ENCODE data around the gene YPEL3.

GRCh38 chr16:30094541-30095165 lies 1.4 kb downstream of the YPEL3 start:
- no peak for TF ChIP-seq CTCF (IDR thresholded peaks at IDR 0.05)
- no peak for TF ChIP-seq ELK1 (IDR thresholded peaks at IDR 0.05; ENCODE audit: low read depth, low read length)
- TF ChIP-seq GATA3 (IDR thresholded peaks at IDR 0.05; ENCODE audit: borderline replicate concordance): no peak
- no peak for TF ChIP-seq POLR2A (IDR thresholded peaks at IDR 0.05; ENCODE audit: low read length)
- no peak for TF ChIP-seq MAX (IDR thresholded peaks at IDR 0.05)
- no peak for TF ChIP-seq RNF2 (IDR thresholded peaks at IDR 0.05; ENCODE audit: borderline replicate concordance, low read depth)
- TF ChIP-seq EP300 (IDR thresholded peaks at IDR 0.05): no peak
- no peak for TF ChIP-seq MYC (IDR thresholded peaks at IDR 0.05; ENCODE audit: borderline replicate concordance, low read length)
- no peak for TF ChIP-seq ESRRA (IDR thresholded peaks at IDR 0.05; ENCODE audit: borderline replicate concordance, low read length)
- TF ChIP-seq JUN (IDR thresholded peaks at IDR 0.05): no peak
- TF ChIP-seq NFE2L2 (conservative IDR thresholded peaks at IDR 0.05; ENCODE audit: low read length): no peak

Measured in A549 (cell line).